ENCODE results near the gene RAMP1.

- TF ChIP-seq FOXK2 (IDR thresholded peaks at IDR 0.05) (no peak), LEF1 (IDR thresholded peaks at IDR 0.05; ENCODE audit: borderline replicate concordance) (no peak), PKNOX1 (IDR thresholded peaks at IDR 0.05) (no peak), ZNF384 (IDR thresholded peaks at IDR 0.05) (no peak)
These were observed 19.6 kb downstream of the RAMP1 start for GRCh38 chr2:237879058-237879430.

Data from HEK293T (cell line).